Activated CD8-positive, alpha-beta T cell treated with anti-CD3 and anti-CD28 coated beads for 36 hours (primary cell): Measurements from ENCODE around the gene RBM28. TPM values are rescaled to one million over a fixed set of nuclear protein-coding genes. Genes with fewer than 3 reads are reported as not detected.

Source experiments
- ATAC-seq: fragments of 200-7000 bp; cut with Tn5 transposase; one replicate; pipeline ENCODE4 v1.10.0; 2021; ENCODE audit warnings: mild to moderate bottlenecking, moderate library complexity
- CTCF ChIA-PET: fragments of 350-600 bp; sonication (Branson Sonifier 250); formaldehyde crosslinking; loops from one replicate; lab custom pipeline; 2021; ENCODE audit warnings: antibody characterized with exemption; lab: Charles Lee
- POLR2A ChIA-PET: fragments of 350-600 bp; sonication (Branson Sonifier 250); formaldehyde crosslinking; loops from one replicate; lab custom pipeline; 2021; ENCODE audit warnings: antibody characterized with exemption; lab: Charles Lee
- DNase-seq: peaks from one replicate; pipeline ENCODE4 v3.0.0-alpha.2; 2020
- H3K27ac Mint-ChIP-seq: one replicate; pipeline ENCODE4 v1.8.0; 2021; ENCODE audit warnings: mild to moderate bottlenecking, mixed read lengths
- H3K27me3 Mint-ChIP-seq: one replicate; pipeline ENCODE4 v1.8.0; 2021; ENCODE audit warnings: mixed read lengths
- H3K36me3 Mint-ChIP-seq: one replicate; pipeline ENCODE4 v1.8.0; 2021; ENCODE audit warnings: low read depth, mixed read lengths
- H3K4me1 Mint-ChIP-seq: one replicate; pipeline ENCODE4 v1.8.0; 2021; ENCODE audit warnings: low read depth, mixed read lengths
- H3K4me3 Mint-ChIP-seq: one replicate; pipeline ENCODE4 v1.8.0; 2021; ENCODE audit warnings: mild to moderate bottlenecking, moderate library complexity, mixed read lengths
- H3K9me3 Mint-ChIP-seq: one replicate; pipeline ENCODE4 v1.8.0; 2021; ENCODE audit warnings: mixed read lengths
- CTCF ChIP-seq: fragments of 200-600 bp; IDR thresholded peaks from one replicate; pipeline ENCODE4 v1.8.0; 2022; ENCODE audit warnings: antibody characterized with exemption, mild to moderate bottlenecking
- intact Hi-C: fragments of 100-400 bp; cut with micrococcal nuclease; formaldehyde crosslinking; loops from one replicate; pipeline ENCODE4 v1.10.0; 2022
- total RNA-seq, 2 experiments: library from RNA; stranded (reverse); gene quantifications; one replicate each; pipeline ENCODE4 v1.2.3, GENCODE V29; 2021

The RBM28 gene
- total RNA-seq, 2 experiments from 2014 or later, result 55.3 to 55.6 TPM

GRCh38 chr7:128361411-128362379 is 18.0 kb upstream of the RBM28 start, which contains the start of gene PRRT4:
TSS of gene PRRT4 (minus strand) at chr7:128361690.
- H3K4me3 Mint-ChIP-seq, result peak within 1 kb of the TSS; percentile 64
- H3K36me3 Mint-ChIP-seq, result no peaks in the 10 kb centered on the region
- ChIA-PET CTCF (interaction anchor here (0.9 to 8.0 kb wide), 11 partner anchors 10 to 66 kb away, joined by 3 to 52 read pairs (median 5); no protein-coding TSS in a partner anchor), POLR2A (interaction anchor here (2.3 kb wide), 1 partner anchor 41 kb away, joined by 5 read pairs; no protein-coding TSS in a partner anchor)
- peaks cover 19% of the 10 kb centered on the region for H3K4me1 Mint-ChIP-seq
- peaks cover 51% of the 10 kb centered on the region for H3K27me3 Mint-ChIP-seq
- peak; percentile 45 for DNase-seq
- peak; percentile 63 for ATAC-seq
- intact Hi-C loops, result no loop called here
- no peak for TF ChIP-seq CTCF
- H3K27ac Mint-ChIP-seq, result peak within 1 kb of the TSS; percentile 15
- H3K9me3 Mint-ChIP-seq, result no peaks in the 10 kb centered on the region

DNA sequence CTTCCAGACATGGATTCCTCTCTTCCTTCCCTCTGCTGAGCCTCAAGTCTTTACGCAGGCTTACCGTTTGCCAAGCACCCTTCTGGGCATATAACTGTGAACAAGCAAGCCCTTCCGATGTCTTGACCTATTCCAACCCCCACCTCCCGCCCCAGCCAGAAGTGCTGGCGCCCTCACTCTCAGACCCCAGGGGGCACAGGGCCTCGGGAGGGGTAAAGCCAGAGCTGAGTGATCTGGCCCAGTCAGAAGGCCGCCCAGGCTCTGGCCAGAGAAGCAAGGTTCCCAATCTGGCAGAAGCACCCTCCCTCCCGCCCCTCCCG is 16.6 kb upstream of the RBM28 start:
- ChIA-PET CTCF (interaction anchor here (1.0 to 8.0 kb wide), 5 partner anchors 12 to 27 kb away, joined by 3 to 52 read pairs (median 3); no protein-coding TSS in a partner anchor), POLR2A (interaction anchor here (2.3 kb wide), 1 partner anchor 16 kb away, joined by 11 read pairs; the partner anchor contains the start of gene RBM28)
- DNase-seq, result no peak
- peaks cover 46% of the 10 kb centered on the region for H3K27me3 Mint-ChIP-seq
- peaks cover 19% of the 10 kb centered on the region for H3K4me1 Mint-ChIP-seq
- no peak overlapping the region for H3K4me3 Mint-ChIP-seq
- H3K36me3 Mint-ChIP-seq, result no peaks in the 10 kb centered on the region
- no peaks in the 10 kb centered on the region for H3K9me3 Mint-ChIP-seq
- TF ChIP-seq CTCF, result no peak
- H3K27ac Mint-ChIP-seq, result no peak overlapping the region
- no peak for ATAC-seq
- intact Hi-C loops, result no loop called here

- Mint-ChIP-seq H3K27ac (no peak overlapping the region), H3K9me3 (no peaks in the 10 kb centered on the region), H3K4me3 (no peak overlapping the region), H3K27me3 (peaks cover 46% of the 10 kb centered on the region), H3K36me3 (no peaks in the 10 kb centered on the region), H3K4me1 (peaks cover 19% of the 10 kb centered on the region)
- ChIA-PET CTCF (interaction anchor here (1.0 to 8.0 kb wide), 5 partner anchors 11 to 28 kb away, joined by 3 to 52 read pairs (median 6); no protein-coding TSS in a partner anchor), POLR2A (interaction anchor here (2.3 kb wide), 1 partner anchor 16 kb away, joined by 11 read pairs; the partner anchor contains the start of gene RBM28)
- no peak for DNase-seq
- ATAC-seq, result no peak
- no peak for TF ChIP-seq CTCF
- intact Hi-C loops, result no loop called here
These were observed 16.2 kb upstream of the RBM28 start for GRCh38 chr7:128359939-128360338.

GRCh38 chr7:128359336-128359735 is 15.6 kb upstream of the RBM28 start:
- Mint-ChIP-seq H3K27ac (no peak overlapping the region), H3K4me1 (peaks cover 19% of the 10 kb centered on the region), H3K4me3 (no peak overlapping the region), H3K36me3 (no peaks in the 10 kb centered on the region), H3K27me3 (peaks cover 43% of the 10 kb centered on the region), H3K9me3 (no peaks in the 10 kb centered on the region)
- ATAC-seq (no peak), DNase-seq (no peak)
- ChIA-PET POLR2A (interaction anchor here (2.3 kb wide), 1 partner anchor 15 kb away, joined by 11 read pairs; the partner anchor contains the start of gene RBM28), CTCF (interaction anchor here (2.5 to 8.0 kb wide), 2 partner anchors 12 to 28 kb away, joined by 12 to 52 read pairs; no protein-coding TSS in a partner anchor)
- TF ChIP-seq CTCF, result no peak
- intact Hi-C loops, result no loop called here
